Right lobe of liver (tissue), 6 donors: Measurements from ENCODE around the gene CLDN19. TPM values are rescaled to one million over a fixed set of nuclear protein-coding genes. Genes with fewer than 3 reads are reported as not detected.
A peak's percentile ranks its signal among the peaks of the same experiment; 100 is the strongest.

ENCODE experiments used
- ATAC-seq, 4 donors: fragments of 200-7000 bp; cut with Tn5 transposase; one replicate each; pipeline ENCODE4 v1.9.1; 2020; ENCODE audit warnings: mild to moderate bottlenecking in 4 of 4, moderate library complexity in 4 of 4
- DNase-seq, 3 donors: peaks; one replicate each; pipeline ENCODE4 v3.0.0-alpha.2; 2020
- H3K27ac ChIP-seq, 3 donors: fragments of 200-600 bp; one replicate each; pipeline ENCODE4 v1.8.0; 2022
- H3K27me3 ChIP-seq, 2 donors: fragments of 200-600 bp; one replicate each; pipeline ENCODE4 v1.8.0; 2022
- H3K36me3 ChIP-seq, 4 donors: fragments of 200-600 bp; sonication (generic) in 1 of 4; one replicate each; pipeline versions ENCODE4 v1.5.1 to v1.8.0; 2017 to 2022; ENCODE audit warnings: control low read depth in 1 of 4
- H3K4me1 ChIP-seq, 4 donors: fragments of 200-600 bp; sonication (generic) in 1 of 4; one replicate each; pipeline versions ENCODE4 v1.5.1 to v1.8.0; 2017 to 2022; ENCODE audit warnings: control low read depth in 1 of 4
- H3K4me3 ChIP-seq, 3 donors: fragments of 200-600 bp; one replicate each; pipeline ENCODE4 v1.8.0; 2022
- H3K9me3 ChIP-seq, 4 donors: fragments of 200-600 bp; sonication (generic) in 1 of 4; one replicate each; pipeline versions ENCODE4 v1.5.1 to v1.8.0; 2017 to 2022; ENCODE audit warnings: control low read depth in 1 of 4
- POLR2A ChIP-seq: fragments of 450-650 bp; IDR thresholded peaks from one replicate; pipeline ENCODE4 v1.6.1; 2017; ENCODE audit warnings: antibody characterized with exemption, mild to moderate bottlenecking
- WGBS: methylation state at CpG from one replicate; pipeline ENCODE4 v1.1.6; 2018; ENCODE audit warnings: low coverage, low lambda C conversion rate; ENCODE audit not compliant: insufficient coverage; ENCODE audit errors: missing lambda C conversion rate; 5-methylcytosine and 5-hydroxymethylcytosine counted together
- intact Hi-C, 2 donors: fragments of 100-400 bp; cut with DNase I; formaldehyde crosslinking; loops; one replicate each; pipeline versions ENCODE4 v1.11.2 to v1.14.1; 2022
- total RNA-seq, 6 experiments: library from RNA; depleted of rRNA in 2 of 6; stranded (reverse); fragments of >200 nt in 2 of 6; fragmentation: NEBNext Ultra II Directional in 3 of 6; extraction: Animal tissue kit (Norgen Biotek cat#: 25700) in 3 of 6; gene quantifications; one replicate each; pipeline versions ENCODE4 v1.1.0 to v1.2.4, GENCODE V29; 2016 to 2023
- TF ChIP-seq, protein P1 (sequence below), 4 donors: fragments of 200-600 bp in 3 of 4; fragments of 450-650 bp in 1 of 4; IDR thresholded peaks; one replicate each; pipeline versions ENCODE4 v1.5.1 to v1.8.0; 2016 to 2022; ENCODE audit warnings: antibody characterized with exemption in 4 of 4, mild to moderate bottlenecking in 2 of 4
- donor health status: DM: no; HTN: yes; CAD: no.
- donor health status: DM: no; HTN: no; CAD: no.
- donor health status: DM: no; HTN: no; CAD: no.
- donor health status: DM: no; HTN: yes; CAD: no.
- donor health status: DM: no; HTN: yes; CAD: no.

Gene CLDN19
- total RNA-seq, 6 experiments from 2014 or later, result 1.0 TPM; not detected in 5

DNA sequence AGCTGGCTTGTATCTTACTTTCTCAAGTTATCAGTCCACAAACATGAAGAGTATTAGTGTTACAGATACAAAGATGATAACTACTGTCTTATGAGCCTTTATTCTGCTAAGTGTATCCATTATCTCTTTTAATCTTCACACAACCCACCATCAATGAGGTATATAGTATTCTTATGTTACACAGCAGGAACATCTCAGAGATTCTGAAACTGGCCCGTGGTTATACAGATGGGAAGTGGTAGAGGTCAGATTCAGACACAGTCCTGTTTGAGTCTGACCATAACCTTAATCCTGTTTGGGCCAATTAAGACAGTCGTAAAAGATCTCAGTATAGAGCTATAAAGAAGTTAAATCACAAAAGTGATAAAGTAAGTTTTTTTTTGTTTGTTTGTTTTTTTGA is 39.7 kb upstream of the CLDN19 start:
- H3K4me1 ChIP-seq, result peaks cover 0 to 8% (median 0%) of the 10 kb centered on the region in 4 donors
- no peak for TF ChIP-seq POLR2A
- TF ChIP-seq, protein P1, sequence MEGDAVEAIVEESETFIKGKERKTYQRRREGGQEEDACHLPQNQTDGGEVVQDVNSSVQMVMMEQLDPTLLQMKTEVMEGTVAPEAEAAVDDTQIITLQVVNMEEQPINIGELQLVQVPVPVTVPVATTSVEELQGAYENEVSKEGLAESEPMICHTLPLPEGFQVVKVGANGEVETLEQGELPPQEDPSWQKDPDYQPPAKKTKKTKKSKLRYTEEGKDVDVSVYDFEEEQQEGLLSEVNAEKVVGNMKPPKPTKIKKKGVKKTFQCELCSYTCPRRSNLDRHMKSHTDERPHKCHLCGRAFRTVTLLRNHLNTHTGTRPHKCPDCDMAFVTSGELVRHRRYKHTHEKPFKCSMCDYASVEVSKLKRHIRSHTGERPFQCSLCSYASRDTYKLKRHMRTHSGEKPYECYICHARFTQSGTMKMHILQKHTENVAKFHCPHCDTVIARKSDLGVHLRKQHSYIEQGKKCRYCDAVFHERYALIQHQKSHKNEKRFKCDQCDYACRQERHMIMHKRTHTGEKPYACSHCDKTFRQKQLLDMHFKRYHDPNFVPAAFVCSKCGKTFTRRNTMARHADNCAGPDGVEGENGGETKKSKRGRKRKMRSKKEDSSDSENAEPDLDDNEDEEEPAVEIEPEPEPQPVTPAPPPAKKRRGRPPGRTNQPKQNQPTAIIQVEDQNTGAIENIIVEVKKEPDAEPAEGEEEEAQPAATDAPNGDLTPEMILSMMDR (IDR thresholded peaks at IDR 0.05), result no peak
- WGBS, result 75% methylated on average over 2 of the region's 2 CpGs
- no peak overlapping the region for H3K27ac ChIP-seq
- peaks cover 0 to 31% (median 0%) of the 10 kb centered on the region in 4 donors for H3K36me3 ChIP-seq
- no peak overlapping the region for H3K4me3 ChIP-seq
- no peak for ATAC-seq
- H3K9me3 ChIP-seq, result no peaks in the 10 kb centered on the region
- intact Hi-C loops, result loop anchor here in 1 of 2 donors (5.0 to 10.0 kb wide), 2 partner anchors 133 to 295 kb away; no protein-coding TSS in a partner anchor
- no peak for DNase-seq
- no peaks in the 10 kb centered on the region for H3K27me3 ChIP-seq

DNA sequence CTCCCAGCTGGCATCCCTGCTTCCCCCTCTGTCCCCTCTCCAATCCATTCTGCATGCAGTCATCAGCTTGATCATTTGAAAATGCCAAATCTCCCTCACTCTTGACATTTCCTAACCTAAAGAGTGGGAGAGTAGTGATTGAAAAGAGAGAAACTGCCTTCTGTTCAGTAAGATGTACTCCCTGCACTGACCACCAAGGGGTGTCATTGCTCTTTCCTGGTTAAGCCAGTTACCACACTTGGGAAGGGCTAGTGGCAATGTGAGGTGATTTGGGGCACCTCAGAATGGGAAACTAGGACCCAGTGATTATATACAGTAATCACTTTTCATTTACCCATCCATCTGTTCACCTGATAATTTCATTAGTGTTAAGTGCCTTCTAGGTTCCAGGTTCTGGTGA is 37.8 kb upstream of the CLDN19 start:
- peak; percentile 67 to 76 (median 74) for ATAC-seq
- DNase-seq, result no peak
- Histone ChIP-seq H3K27me3 (no peaks in the 10 kb centered on the region), H3K27ac (no peak overlapping the region), H3K36me3 (peaks cover 0 to 44% (median 0%) of the 10 kb centered on the region in 4 donors), H3K4me1 (peaks cover 0 to 11% (median 0%) of the 10 kb centered on the region in 4 donors), H3K9me3 (no peaks in the 10 kb centered on the region), H3K4me3 (no peak overlapping the region)
- TF ChIP-seq, protein P1 (IDR thresholded peaks at IDR 0.05), result peak; percentile 56 to 64 (median 61)
- TF ChIP-seq POLR2A, result no peak
- intact Hi-C loops, result loop anchor here in 1 of 2 donors (5.0 to 10.0 kb wide), 2 partner anchors 134 to 297 kb away; no protein-coding TSS in a partner anchor

- no peaks in the 10 kb centered on the region for H3K27me3 ChIP-seq
- WGBS, result 67% methylated on average over 6 of the region's 6 CpGs
- TF ChIP-seq, protein P1 (IDR thresholded peaks at IDR 0.05), result no peak
- TF ChIP-seq POLR2A, result no peak
- peaks cover 0 to 20% (median 0%) of the 10 kb centered on the region in 4 donors for H3K4me1 ChIP-seq
- no peak overlapping the region for H3K4me3 ChIP-seq
- no peaks in the 10 kb centered on the region for H3K9me3 ChIP-seq
- no peak for DNase-seq
- peak; percentile 36 to 88 (median 67) for ATAC-seq
- no peak overlapping the region for H3K27ac ChIP-seq
- peaks cover 0 to 44% (median 0%) of the 10 kb centered on the region in 4 donors for H3K36me3 ChIP-seq
- intact Hi-C loops, result loop anchor here in 1 of 2 donors (5.0 to 10.0 kb wide), 2 partner anchors 136 to 298 kb away; no protein-coding TSS in a partner anchor
These were observed 36.5 kb upstream of the CLDN19 start for GRCh38 chr1:42776502-42776901.

GRCh38 chr1:42774928-42775526 is 35.0 kb upstream of the CLDN19 start:
- no peak for TF ChIP-seq POLR2A
- TF ChIP-seq, protein P1 (IDR thresholded peaks at IDR 0.05), result no peak
- 24% methylated on average over 2 of the region's 5 CpGs for WGBS

More at GRCh38 chr1:42774928-42775526, 35.0 kb upstream of the CLDN19 start:
- DNase-seq (no peak), ATAC-seq (peak in 3 of 4 donors; percentile 36 to 78 (median 38))
- Histone ChIP-seq H3K4me3 (no peak overlapping the region), H3K27ac (no peak overlapping the region), H3K9me3 (no peaks in the 10 kb centered on the region), H3K4me1 (peaks cover 0 to 20% (median 0%) of the 10 kb centered on the region in 4 donors), H3K36me3 (peaks cover 0 to 44% (median 0%) of the 10 kb centered on the region in 4 donors), H3K27me3 (no peaks in the 10 kb centered on the region)
- intact Hi-C loops, result loop anchor here in 1 of 2 donors (5.0 to 10.0 kb wide), 2 partner anchors 137 to 300 kb away; no protein-coding TSS in a partner anchor
